Measurements from ENCODE around the gene KLK5.

GRCh38 chr19:50977626-50978025 lies 24.8 kb upstream of the KLK5 start:
- TF ChIP-seq CTCF (IDR thresholded peaks at IDR 0.05) (no peak), POLR2AphosphoS5 (IDR thresholded peaks at IDR 0.05; ENCODE audit: insufficient read depth in 1 of 2, low read depth in 1 of 2) (no peak), POLR2A (IDR thresholded peaks at IDR 0.05) (no peak)

All from vagina (tissue), 2 donors.